Sigmoid colon (tissue), 3 donors: ENCODE measurements around the gene HMG20A.

ENCODE experiments used
- POLR2A ChIP-seq, 2 donors: fragments of 450-650 bp; IDR thresholded peaks; one replicate each; pipeline ENCODE4 v1.6.1; 2016; ENCODE audit warnings: antibody characterized with exemption in 2 of 2, mild to moderate bottlenecking in 2 of 2, moderate library complexity in 2 of 2
- TF ChIP-seq, protein P1 (sequence below), 4 experiments: fragments of 450-650 bp in 3 of 4; fragments of 200-600 bp in 1 of 4; IDR thresholded peaks; one replicate each; pipeline ENCODE4 v1.5.1; 2016 to 2019; ENCODE audit warnings: antibody characterized with exemption in 4 of 4, mild to moderate bottlenecking in 3 of 4, moderate library complexity in 2 of 4

- no peak for TF ChIP-seq POLR2A (IDR thresholded peaks at IDR 0.05)
- TF ChIP-seq, protein P1, sequence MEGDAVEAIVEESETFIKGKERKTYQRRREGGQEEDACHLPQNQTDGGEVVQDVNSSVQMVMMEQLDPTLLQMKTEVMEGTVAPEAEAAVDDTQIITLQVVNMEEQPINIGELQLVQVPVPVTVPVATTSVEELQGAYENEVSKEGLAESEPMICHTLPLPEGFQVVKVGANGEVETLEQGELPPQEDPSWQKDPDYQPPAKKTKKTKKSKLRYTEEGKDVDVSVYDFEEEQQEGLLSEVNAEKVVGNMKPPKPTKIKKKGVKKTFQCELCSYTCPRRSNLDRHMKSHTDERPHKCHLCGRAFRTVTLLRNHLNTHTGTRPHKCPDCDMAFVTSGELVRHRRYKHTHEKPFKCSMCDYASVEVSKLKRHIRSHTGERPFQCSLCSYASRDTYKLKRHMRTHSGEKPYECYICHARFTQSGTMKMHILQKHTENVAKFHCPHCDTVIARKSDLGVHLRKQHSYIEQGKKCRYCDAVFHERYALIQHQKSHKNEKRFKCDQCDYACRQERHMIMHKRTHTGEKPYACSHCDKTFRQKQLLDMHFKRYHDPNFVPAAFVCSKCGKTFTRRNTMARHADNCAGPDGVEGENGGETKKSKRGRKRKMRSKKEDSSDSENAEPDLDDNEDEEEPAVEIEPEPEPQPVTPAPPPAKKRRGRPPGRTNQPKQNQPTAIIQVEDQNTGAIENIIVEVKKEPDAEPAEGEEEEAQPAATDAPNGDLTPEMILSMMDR (IDR thresholded peaks at IDR 0.05) = no peak
Measured at GRCh38 chr15:77440378-77440999, 19.8 kb downstream of the HMG20A start.
